H9 (cell line): ENCODE results near the gene RPLP2. TPM values are rescaled to one million over a fixed set of nuclear protein-coding genes. Genes with fewer than 3 reads are reported as not detected.

Source experiments
- DNase-seq: peaks from one replicate; pipeline ENCODE4 v3.0.0-alpha.2; 2017
- H2AFZ ChIP-seq: one replicate; pipeline ENCODE4 v1.6.1; 2013; ENCODE audit warnings: mild to moderate bottlenecking, low read length, control low read depth, moderate library complexity
- H2AK5ac ChIP-seq: 2 replicates; pipeline ENCODE4 v1.6.1; 2013; ENCODE audit warnings: low read length, control low read depth, mixed read lengths; ENCODE audit not compliant: insufficient read length
- H2BK120ac ChIP-seq: one replicate; pipeline ENCODE4 v1.6.1; 2013; ENCODE audit warnings: low read depth, mild to moderate bottlenecking, low read length, control low read depth, inconsistent platforms; ENCODE audit not compliant: poor library complexity, severe bottlenecking
- H2BK12ac ChIP-seq: 2 replicates; pipeline ENCODE4 v1.6.1; 2013; ENCODE audit warnings: low read length, control low read depth, mixed read lengths, low read depth; ENCODE audit not compliant: insufficient read length
- H2BK15ac ChIP-seq: 2 replicates; pipeline ENCODE4 v1.6.1; 2013; ENCODE audit warnings: low read depth, low read length, control low read depth
- H2BK20ac ChIP-seq: one replicate; pipeline ENCODE4 v1.6.1; 2013; ENCODE audit warnings: low read depth, mild to moderate bottlenecking, low read length, control low read depth, inconsistent platforms; ENCODE audit not compliant: poor library complexity, severe bottlenecking
- H2BK5ac ChIP-seq: 2 replicates; pipeline ENCODE4 v1.6.1; 2013; ENCODE audit warnings: low read length, control low read depth, mixed read lengths; ENCODE audit not compliant: insufficient read length
- H3K14ac ChIP-seq: 2 replicates; pipeline ENCODE4 v1.6.1; 2013; ENCODE audit warnings: low read length, control low read depth; ENCODE audit not compliant: insufficient read depth
- H3K18ac ChIP-seq: 2 replicates; pipeline ENCODE4 v1.6.1; 2013; ENCODE audit warnings: low read depth, mild to moderate bottlenecking, mixed read lengths, low read length, control low read depth; ENCODE audit not compliant: insufficient read length
- H3K23ac ChIP-seq: 2 replicates; pipeline ENCODE4 v1.6.1; 2013; ENCODE audit warnings: low read length, control low read depth, mixed read lengths, low read depth; ENCODE audit not compliant: insufficient read length
- H3K23me2 ChIP-seq: 2 replicates; pipeline ENCODE4 v1.6.1; 2013; ENCODE audit warnings: low read depth, mild to moderate bottlenecking, mixed read lengths, low read length, control low read depth; ENCODE audit not compliant: insufficient read length, poor library complexity, severe bottlenecking
- H3K27ac ChIP-seq: 2 replicates; pipeline ENCODE4 v1.5.1; 2013; ENCODE audit warnings: low read length, control low read depth, mixed read lengths, low read depth; ENCODE audit not compliant: insufficient read length
- H3K27me3 ChIP-seq: 2 replicates; pipeline ENCODE4 v1.6.1; 2013; ENCODE audit warnings: low read length, control low read depth, inconsistent platforms; ENCODE audit not compliant: insufficient read depth
- H3K4ac ChIP-seq: 2 replicates; pipeline ENCODE4 v1.6.1; 2013; ENCODE audit warnings: low read depth, mild to moderate bottlenecking, control low read depth, inconsistent platforms, low read length, moderate library complexity
- H3K4me1 ChIP-seq: 2 replicates; pipeline ENCODE4 v1.6.1; 2013; ENCODE audit warnings: low read length, control low read depth, inconsistent platforms; ENCODE audit not compliant: insufficient read depth
- H3K4me2 ChIP-seq: 2 replicates; pipeline ENCODE4 v1.6.1; 2013; ENCODE audit warnings: low read length, control low read depth, mixed read lengths; ENCODE audit not compliant: insufficient read length, insufficient read depth
- H3K56ac ChIP-seq: 2 replicates; pipeline ENCODE4 v1.6.1; 2013; ENCODE audit warnings: low read depth, mild to moderate bottlenecking, mixed read lengths, low read length, control low read depth; ENCODE audit not compliant: insufficient read length
- H3K79me1 ChIP-seq: 2 replicates; pipeline ENCODE4 v1.6.1; 2013; ENCODE audit warnings: low read depth, mild to moderate bottlenecking, moderate library complexity, low read length, control low read depth, inconsistent platforms; ENCODE audit not compliant: insufficient read depth, poor library complexity, severe bottlenecking
- H3K79me2 ChIP-seq: 2 replicates; pipeline ENCODE4 v1.6.1; 2013; ENCODE audit warnings: low read length, control low read depth, inconsistent platforms; ENCODE audit not compliant: insufficient read depth
- H3K9ac ChIP-seq: 2 replicates; pipeline ENCODE4 v1.6.1; 2013; ENCODE audit warnings: low read length, control low read depth, mixed read lengths; ENCODE audit not compliant: insufficient read length; ENCODE audit errors: extremely low read depth
- H3K9me3 ChIP-seq: one replicate; pipeline ENCODE4 v1.6.1; 2013; ENCODE audit warnings: low read depth, low read length, inconsistent platforms; ENCODE audit not compliant: control insufficient read depth
- H3T11ph ChIP-seq: one replicate; pipeline ENCODE4 v1.6.1; 2013; ENCODE audit warnings: mild to moderate bottlenecking, low read length, control low read depth, inconsistent platforms
- H4K20me1 ChIP-seq: one replicate; pipeline ENCODE4 v1.6.1; 2013; ENCODE audit not compliant: control insufficient read depth, insufficient read length, insufficient read depth
- H4K5ac ChIP-seq: 2 replicates; pipeline ENCODE4 v1.6.1; 2013; ENCODE audit warnings: low read depth, mild to moderate bottlenecking, mixed read lengths, low read length, control low read depth; ENCODE audit not compliant: insufficient read length
- H4K8ac ChIP-seq: replicated peaks from 2 replicates; pipeline ENCODE4 v1.6.1; 2013; ENCODE audit warnings: low read length, control low read depth, mixed read lengths, low read depth; ENCODE audit not compliant: insufficient read length
- H4K91ac ChIP-seq: 2 replicates; pipeline ENCODE4 v1.6.1; 2013; ENCODE audit warnings: low read depth, mild to moderate bottlenecking, moderate library complexity, mixed read lengths, low read length, control low read depth; ENCODE audit not compliant: insufficient read length
- H3K27ac Mint-ChIP-seq, 3 experiments: 2 replicates in 2 of 3; 3 replicates in 1 of 3; pipeline ENCODE4 v1.8.0; 2020 to 2021; ENCODE audit warnings: mixed read lengths in 3 of 3, mild to moderate bottlenecking in 1 of 3, moderate library complexity in 1 of 3
- H3K27me3 Mint-ChIP-seq: 2 replicates; pipeline ENCODE4 v1.8.0; 2021; ENCODE audit warnings: low read depth, mild to moderate bottlenecking, moderate library complexity, mixed read lengths
- H3K36me3 Mint-ChIP-seq, 3 experiments: 2 replicates in 2 of 3; 3 replicates in 1 of 3; pipeline ENCODE4 v1.8.0; 2020 to 2021; ENCODE audit warnings: low read depth in 3 of 3, mixed read lengths in 3 of 3; ENCODE audit not compliant: insufficient read depth in 1 of 3
- H3K4me1 Mint-ChIP-seq, 2 experiments: 2 replicates each; pipeline ENCODE4 v1.8.0; 2020; ENCODE audit warnings: mixed read lengths in 2 of 2
- H3K4me3 Mint-ChIP-seq, 2 experiments: 2 replicates in 1 of 2; 3 replicates in 1 of 2; pipeline ENCODE4 v1.8.0; 2020 to 2021; ENCODE audit warnings: mild to moderate bottlenecking in 2 of 2, mixed read lengths in 2 of 2, moderate library complexity in 1 of 2
- H3K9me3 Mint-ChIP-seq, 2 experiments: 2 replicates in 1 of 2; 3 replicates in 1 of 2; pipeline ENCODE4 v1.8.0; 2020; ENCODE audit warnings: mild to moderate bottlenecking in 2 of 2, mixed read lengths in 2 of 2, moderate library complexity in 1 of 2
- CTCF ChIP-seq: fragments of 200-600 bp; sonication (generic); conservative IDR thresholded peaks from 3 replicates; pipeline ENCODE4 v1.8.0; 2021; ENCODE audit warnings: antibody characterized with exemption, mild to moderate bottlenecking
- WGBS: extraction: QIAGEN DNeasy Blood & Tissue Kit; methylation state at CpG from one replicate; pipeline ENCODE4 v1.1.7; 2013; ENCODE audit warnings: missing lambda C conversion rate, low lambda C conversion rate, mixed read lengths; ENCODE audit not compliant: insufficient read length; ENCODE audit errors: extremely low coverage; 5-methylcytosine and 5-hydroxymethylcytosine counted together
- total RNA-seq: library from RNA; stranded (reverse); gene quantifications from 2 replicates; pipeline ENCODE4 v1.2.1, GENCODE V29; 2021

The RPLP2 gene
- total RNA-seq, 1 experiment from 2014 or later: 2,138 TPM

GRCh38 chr11:787084-787675, 22.6 kb upstream of the RPLP2 start:
- no peaks in the 10 kb centered on the region for H3K9me3 Mint-ChIP-seq
- H3K36me3 Mint-ChIP-seq: peaks cover 3 to 13% (median 4%) of the 10 kb centered on the region in 3 experiments; a peak in 5 of 7 replicates
- WGBS: no CpG with 5 or more reads among the region's 24 CpGs

More at GRCh38 chr11:787084-787675, 22.6 kb upstream of the RPLP2 start:
- no peaks in the 10 kb centered on the region for H3K79me1 ChIP-seq
- no peak for DNase-seq
- H3K18ac ChIP-seq: no peak overlapping the region
- TF ChIP-seq CTCF: no peak
- no peak overlapping the region for H3K4ac ChIP-seq
- H3K27ac ChIP-seq: no peak overlapping the region
- no peak overlapping the region for H4K5ac ChIP-seq
- no peaks in the 10 kb centered on the region for H3K79me2 ChIP-seq
- no peak overlapping the region for H3K23ac ChIP-seq
- H2BK12ac ChIP-seq: no peak overlapping the region
- no peak overlapping the region for H3K56ac ChIP-seq
- no peak overlapping the region for H4K91ac ChIP-seq
- H3K9ac ChIP-seq: no peak overlapping the region
- H2AFZ ChIP-seq: no peak overlapping the region
- H2BK120ac ChIP-seq: no peak overlapping the region
- no peak overlapping the region for H2BK5ac ChIP-seq
- peaks cover 4% of the 10 kb centered on the region for H3K23me2 ChIP-seq
- H2BK20ac ChIP-seq: no peak overlapping the region
- no peak overlapping the region for H2AK5ac ChIP-seq
- no peak overlapping the region for H3T11ph ChIP-seq
- peaks cover 18 to 40% of the 10 kb centered on the region in 2 experiments for H3K4me1 Mint-ChIP-seq
- no peak overlapping the region for H4K8ac ChIP-seq
- H3K4me2 ChIP-seq: no peak overlapping the region
- no peaks in the 10 kb centered on the region for H3K27me3 ChIP-seq
- H3K9me3 ChIP-seq: no peaks in the 10 kb centered on the region
- H3K14ac ChIP-seq: no peak overlapping the region; the same call in 1 of the 2 replicates
- no peaks in the 10 kb centered on the region for H4K20me1 ChIP-seq
- peaks cover 10% of the 10 kb centered on the region for H3K27me3 Mint-ChIP-seq
- no peak overlapping the region for H3K27ac Mint-ChIP-seq
- H2BK15ac ChIP-seq: no peak overlapping the region
- peaks cover 2% of the 10 kb centered on the region; the same call in 1 of the 2 replicates for H3K4me1 ChIP-seq
- no peak overlapping the region; a peak in 1 of 5 replicates for H3K4me3 Mint-ChIP-seq
